ENCODE measurements around the gene GBA3.

The GBA3 gene

DNA sequence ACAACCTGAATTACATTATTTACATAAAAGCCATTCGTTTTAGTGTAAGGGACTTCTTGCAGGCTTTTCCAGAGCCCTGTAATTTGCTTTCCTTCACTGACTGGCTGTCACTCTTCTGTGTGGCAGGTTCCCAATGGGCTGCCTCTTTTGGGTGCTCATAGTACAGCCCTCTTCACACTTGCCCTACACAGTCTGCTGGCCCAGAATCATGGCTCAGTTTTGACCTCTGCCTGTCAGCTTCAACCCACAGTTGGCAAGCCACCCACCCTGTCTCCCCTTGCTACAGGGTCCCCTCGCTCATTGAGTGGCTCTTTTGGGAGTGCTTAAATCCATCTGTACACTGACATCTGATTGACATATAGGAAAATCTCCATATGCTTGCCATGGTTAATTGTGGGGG, 97.9 kb downstream of the GBA3 start:
- Histone ChIP-seq H3K23ac (ENCODE audit: low read length) (no peak overlapping the region), H3K14ac (ENCODE audit: low read length) (no peak overlapping the region), H3K4ac (ENCODE audit: low read depth, low read length) (no peak overlapping the region), H3K4me2 (ENCODE audit: low read length) (no peak overlapping the region), H2BK12ac (ENCODE audit: low read length) (no peak overlapping the region), H3K79me2 (ENCODE audit: control insufficient read depth, insufficient read depth, low read length, poor library complexity) (no peaks in the 10 kb centered on the region), H4K12ac (ENCODE audit: low read depth, low read length) (no peak overlapping the region), H3K9me3 (ENCODE audit: insufficient read depth, low read depth, low read length) (no peaks in the 10 kb centered on the region), H4K8ac (ENCODE audit: low read depth, low read length) (no peak overlapping the region), H3K4me3 (ENCODE audit: low read depth, low read length) (no peak overlapping the region), H2BK5ac (ENCODE audit: low read depth, low read length, poor library complexity) (no peak overlapping the region), H3K27me3 (ENCODE audit: insufficient read depth, low read length) (no peaks in the 10 kb centered on the region), H3K9ac (ENCODE audit: low read length) (no peak overlapping the region), H2AK5ac (ENCODE audit: low read length) (no peak overlapping the region), H2AFZ (ENCODE audit: insufficient read depth, low read length, poor library complexity) (no peak overlapping the region), H3K79me1 (ENCODE audit: low read length) (no peaks in the 10 kb centered on the region), H3K27ac (ENCODE audit: low read depth, low read length) (no peak overlapping the region), H3K4me1 (ENCODE audit: control insufficient read depth in 1 of 2, insufficient read depth in 2 of 2, low read length in 2 of 2) (no peaks in the 10 kb centered on the region), H3K36me3 (ENCODE audit: control insufficient read depth in 1 of 2, insufficient read depth in 2 of 2, low read length in 2 of 2) (no peaks in the 10 kb centered on the region), H3K18ac (ENCODE audit: low read length) (no peak overlapping the region), H2BK120ac (ENCODE audit: insufficient read depth, low read length, poor library complexity) (no peak overlapping the region), H4K91ac (ENCODE audit: low read depth, low read length) (no peak overlapping the region)
- no CpG with 5 or more reads among the region's 2 CpGs for WGBS (ENCODE audit: extremely low coverage, insufficient coverage, insufficient read length)
- DNase-seq: no peak

GRCh38 chr4:22794732-22795131, 102.0 kb downstream of the GBA3 start:
- H3K4ac ChIP-seq (ENCODE audit: low read depth, low read length): no peak overlapping the region

DNA sequence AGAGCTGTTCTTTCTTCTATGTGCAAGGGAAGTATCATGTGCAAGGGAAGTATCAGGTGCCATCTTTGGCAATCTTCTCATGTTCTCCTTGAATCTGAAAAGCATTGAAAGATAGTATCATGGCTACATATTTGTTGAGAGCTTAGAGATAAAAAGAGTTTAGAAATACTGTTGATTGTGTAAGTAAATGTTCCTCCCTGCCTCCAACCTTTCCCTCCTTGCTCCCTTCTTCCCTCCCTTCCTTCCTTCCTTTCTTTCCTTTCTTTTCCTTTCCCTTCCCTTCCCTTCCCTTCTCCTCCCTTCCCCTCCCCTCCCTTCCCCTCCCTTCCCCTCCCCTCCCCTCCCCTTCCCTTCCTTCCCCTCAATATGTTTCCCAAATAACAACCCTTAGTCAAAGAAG, 108.7 kb downstream of the GBA3 start:
- Histone ChIP-seq H3K4me2 (ENCODE audit: low read length) (no peak overlapping the region), H3K4me1 (ENCODE audit: control insufficient read depth in 1 of 2, insufficient read depth in 2 of 2, low read length in 2 of 2) (no peaks in the 10 kb centered on the region), H2AK5ac (ENCODE audit: low read length) (no peak overlapping the region), H2BK12ac (ENCODE audit: low read length) (no peak overlapping the region), H2BK120ac (ENCODE audit: insufficient read depth, low read length, poor library complexity) (no peak overlapping the region), H2AFZ (ENCODE audit: insufficient read depth, low read length, poor library complexity) (no peak overlapping the region), H4K91ac (ENCODE audit: low read depth, low read length) (no peak overlapping the region), H3K36me3 (ENCODE audit: control insufficient read depth in 1 of 2, insufficient read depth in 2 of 2, low read length in 2 of 2) (no peaks in the 10 kb centered on the region), H4K12ac (ENCODE audit: low read depth, low read length) (no peak overlapping the region), H2BK5ac (ENCODE audit: low read depth, low read length, poor library complexity) (no peak overlapping the region), H3K14ac (ENCODE audit: low read length) (no peak overlapping the region), H4K8ac (ENCODE audit: low read depth, low read length) (no peak overlapping the region), H3K23ac (ENCODE audit: low read length) (no peak overlapping the region), H3K27me3 (ENCODE audit: insufficient read depth, low read length) (no peaks in the 10 kb centered on the region), H3K27ac (ENCODE audit: low read depth, low read length) (no peak overlapping the region), H3K4ac (ENCODE audit: low read depth, low read length) (no peak overlapping the region), H3K79me2 (ENCODE audit: control insufficient read depth, insufficient read depth, low read length, poor library complexity) (no peaks in the 10 kb centered on the region), H3K9me3 (ENCODE audit: insufficient read depth, low read depth, low read length) (no peaks in the 10 kb centered on the region), H3K9ac (ENCODE audit: low read length) (no peak overlapping the region), H3K4me3 (ENCODE audit: low read depth, low read length) (no peak overlapping the region), H3K18ac (ENCODE audit: low read length) (no peak overlapping the region), H3K79me1 (ENCODE audit: low read length) (no peaks in the 10 kb centered on the region)
- DNase-seq: no peak

More at GRCh38 chr4:22794732-22795131, 102.0 kb downstream of the GBA3 start:
- H2BK120ac ChIP-seq (ENCODE audit: insufficient read depth, low read length, poor library complexity): no peak overlapping the region
- no peak overlapping the region for H3K23ac ChIP-seq (ENCODE audit: low read length)
- no peak overlapping the region for H3K9ac ChIP-seq (ENCODE audit: low read length)
- H3K27me3 ChIP-seq (ENCODE audit: insufficient read depth, low read length): no peaks in the 10 kb centered on the region
- H3K4me1 ChIP-seq (ENCODE audit: control insufficient read depth in 1 of 2, insufficient read depth in 2 of 2, low read length in 2 of 2): no peaks in the 10 kb centered on the region
- H3K9me3 ChIP-seq (ENCODE audit: insufficient read depth, low read depth, low read length): no peaks in the 10 kb centered on the region
- no peak overlapping the region for H3K14ac ChIP-seq (ENCODE audit: low read length)
- H3K36me3 ChIP-seq (ENCODE audit: control insufficient read depth in 1 of 2, insufficient read depth in 2 of 2, low read length in 2 of 2): no peaks in the 10 kb centered on the region
- DNase-seq: no peak
- H4K91ac ChIP-seq (ENCODE audit: low read depth, low read length): no peak overlapping the region
- H3K79me2 ChIP-seq (ENCODE audit: control insufficient read depth, insufficient read depth, low read length, poor library complexity): no peaks in the 10 kb centered on the region
- no peak overlapping the region for H3K4me3 ChIP-seq (ENCODE audit: low read depth, low read length)
- H2BK12ac ChIP-seq (ENCODE audit: low read length): no peak overlapping the region
- H3K18ac ChIP-seq (ENCODE audit: low read length): no peak overlapping the region
- H4K8ac ChIP-seq (ENCODE audit: low read depth, low read length): no peak overlapping the region
- no peak overlapping the region for H2AFZ ChIP-seq (ENCODE audit: insufficient read depth, low read length, poor library complexity)
- H2AK5ac ChIP-seq (ENCODE audit: low read length): no peak overlapping the region
- no peak overlapping the region for H4K12ac ChIP-seq (ENCODE audit: low read depth, low read length)
- no peak overlapping the region for H2BK5ac ChIP-seq (ENCODE audit: low read depth, low read length, poor library complexity)
- H3K79me1 ChIP-seq (ENCODE audit: low read length): no peaks in the 10 kb centered on the region
- H3K27ac ChIP-seq (ENCODE audit: low read depth, low read length): no peak overlapping the region
- no peak overlapping the region for H3K4me2 ChIP-seq (ENCODE audit: low read length)
- WGBS (ENCODE audit: extremely low coverage, insufficient coverage, insufficient read length): no CpG with 5 or more reads among the region's 5 CpGs

- Histone ChIP-seq H4K91ac (ENCODE audit: low read depth, low read length) (no peak overlapping the region), H3K9ac (ENCODE audit: low read length) (no peak overlapping the region), H3K4me1 (ENCODE audit: control insufficient read depth in 1 of 2, insufficient read depth in 2 of 2, low read length in 2 of 2) (no peaks in the 10 kb centered on the region), H3K4me2 (ENCODE audit: low read length) (no peak overlapping the region), H3K9me3 (ENCODE audit: insufficient read depth, low read depth, low read length) (no peaks in the 10 kb centered on the region), H4K12ac (ENCODE audit: low read depth, low read length) (no peak overlapping the region), H2BK5ac (ENCODE audit: low read depth, low read length, poor library complexity) (no peak overlapping the region), H3K79me2 (ENCODE audit: control insufficient read depth, insufficient read depth, low read length, poor library complexity) (no peaks in the 10 kb centered on the region), H2AK5ac (ENCODE audit: low read length) (no peak overlapping the region), H3K4ac (ENCODE audit: low read depth, low read length) (no peak overlapping the region), H3K14ac (ENCODE audit: low read length) (no peak overlapping the region), H2BK120ac (ENCODE audit: insufficient read depth, low read length, poor library complexity) (no peak overlapping the region), H2AFZ (ENCODE audit: insufficient read depth, low read length, poor library complexity) (no peak overlapping the region), H3K27me3 (ENCODE audit: insufficient read depth, low read length) (no peaks in the 10 kb centered on the region), H4K8ac (ENCODE audit: low read depth, low read length) (no peak overlapping the region), H3K79me1 (ENCODE audit: low read length) (no peaks in the 10 kb centered on the region), H3K4me3 (ENCODE audit: low read depth, low read length) (no peak overlapping the region), H3K36me3 (ENCODE audit: control insufficient read depth in 1 of 2, insufficient read depth in 2 of 2, low read length in 2 of 2) (no peaks in the 10 kb centered on the region), H3K27ac (ENCODE audit: low read depth, low read length) (no peak overlapping the region), H3K23ac (ENCODE audit: low read length) (no peak overlapping the region), H3K18ac (ENCODE audit: low read length) (no peak overlapping the region), H2BK12ac (ENCODE audit: low read length) (no peak overlapping the region)
- DNase-seq: no peak
- WGBS (ENCODE audit: extremely low coverage, insufficient coverage, insufficient read length): no CpG with 5 or more reads among the region's 4 CpGs
Observed at GRCh38 chr4:22802876-22803275, 110.1 kb downstream of the GBA3 start.

Measured in trophoblast cell (in vitro differentiated cells and primary cell).